ENCODE results near the gene POLR1G. TPM values are rescaled to one million over a fixed set of nuclear protein-coding genes. Genes with fewer than 3 reads are reported as not detected.

Gene POLR1G
- polyA plus RNA-seq, 1 of the 3 experiments (the other 2 are of a cell fraction) = 11.9 TPM

- H3K4me3 ChIP-seq (ENCODE audit: low read depth in 2 of 2, low read length in 1 of 2) = no peak overlapping the region
Measured at GRCh38 chr19:45385392-45386221, 20.8 kb upstream of the POLR1G start.

GRCh38 chr19:45391346-45391745 lies 15.1 kb upstream of the POLR1G start:
- H3F3A ChIP-seq (replicated peaks; ENCODE audit: insufficient read depth) = peaks cover 9% of the 10 kb centered on the region
- CTCF ChIA-PET = interaction anchor here (0.6 kb wide), 1 partner anchor 11 kb away, joined by 3 read pairs; no protein-coding TSS in a partner anchor

More at GRCh38 chr19:45385392-45386221, 20.8 kb upstream of the POLR1G start:
- H3K9me2 ChIP-seq = no peaks in the 10 kb centered on the region
- WGBS (ENCODE audit: low lambda C conversion rate) = 66% methylated on average over 56 of the region's 75 CpGs
- H3K27me3 ChIP-seq (ENCODE audit: insufficient read depth) = no peaks in the 10 kb centered on the region
- H4K20me1 ChIP-seq (ENCODE audit: insufficient read depth) = no peaks in the 10 kb centered on the region
- DNase-seq = peak; percentile 57
- H3K27ac ChIP-seq (ENCODE audit: low read depth in 2 of 2, low read length in 1 of 2) = no peak overlapping the region
- H3K79me2 ChIP-seq (ENCODE audit: insufficient read depth) = no peaks in the 10 kb centered on the region
- H3K9ac ChIP-seq = no peak overlapping the region
- ChIA-PET CTCF (interaction anchor here (1.1 to 2.1 kb wide), 4 partner anchors 12 to 100 kb away, joined by 3 to 4 read pairs (median 4); partner anchors contain the start of gene PPP1R13L), POLR2A (no interaction called here)
- no peak overlapping the region for H3K4me2 ChIP-seq
- no peaks in the 10 kb centered on the region for H3K9me3 ChIP-seq
- peaks cover 18% of the 10 kb centered on the region for H3F3A ChIP-seq (replicated peaks; ENCODE audit: insufficient read depth)
- TF ChIP-seq SIN3A (IDR thresholded peaks at IDR 0.05; ENCODE audit: borderline replicate concordance, low read depth, low read length) = no peak
- TF ChIP-seq FOXM1 (IDR thresholded peaks at IDR 0.05; ENCODE audit: low read depth) = no peak
- no peak for TF ChIP-seq TCF12 (IDR thresholded peaks at IDR 0.05)
- no peak for TF ChIP-seq PBX3 (IDR thresholded peaks at IDR 0.05)
- TF ChIP-seq EZH2phosphoT487 (IDR thresholded peaks at IDR 0.05; ENCODE audit: borderline replicate concordance, low read depth) = no peak
- no peak for TF ChIP-seq JUND (IDR thresholded peaks at IDR 0.05)
- TF ChIP-seq CHD2 (IDR thresholded peaks at IDR 0.05; ENCODE audit: low read length, partially characterized antibody) = no peak
- TF ChIP-seq YY1 (IDR thresholded peaks at IDR 0.05; ENCODE audit: low read depth) = no peak
- no peak for TF ChIP-seq NRF1 (IDR thresholded peaks at IDR 0.05; ENCODE audit: low read depth, low read length)
- TF ChIP-seq USF2 (IDR thresholded peaks at IDR 0.05; ENCODE audit: borderline replicate concordance, low read depth, low read length) = no peak
- no peak for TF ChIP-seq GATA2 (CRISPR knock-in tag; IDR thresholded peaks at IDR 0.05)
- no peak for TF ChIP-seq NFIC (IDR thresholded peaks at IDR 0.05; ENCODE audit: borderline replicate concordance)
- no peak for TF ChIP-seq RFX5 (IDR thresholded peaks at IDR 0.05; ENCODE audit: low read length)
- no peak for TF ChIP-seq FOSL2 (IDR thresholded peaks at IDR 0.05; ENCODE audit: borderline replicate concordance, low read depth)
- no peak for TF ChIP-seq ELF1 (IDR thresholded peaks at IDR 0.05)
- no peak for TF ChIP-seq TAF1 (IDR thresholded peaks at IDR 0.05; ENCODE audit: borderline replicate concordance, low read depth, low read length)
- no peak overlapping the region for H2AFZ ChIP-seq (ENCODE audit: low read depth)
- H3K36me3 ChIP-seq (replicated peaks in 1 of 2; ENCODE audit: control insufficient read depth in 1 of 2, insufficient read depth in 2 of 2, low read length in 1 of 2) = peaks cover 0 to 11% of the 10 kb centered on the region in 2 experiments
- peaks cover 0 to 7% of the 10 kb centered on the region in 2 experiments; a peak in 1 of 4 replicates for H3K4me1 ChIP-seq (ENCODE audit: control insufficient read depth in 1 of 2, insufficient read depth in 2 of 2, low read depth in 1 of 2, low read length in 1 of 2)

More at GRCh38 chr19:45391346-45391745, 15.1 kb upstream of the POLR1G start:
- Histone ChIP-seq H3K27ac (ENCODE audit: low read depth in 2 of 2, low read length in 1 of 2) (no peak overlapping the region), H3K36me3 (replicated peaks in 1 of 2; ENCODE audit: control insufficient read depth in 1 of 2, insufficient read depth in 2 of 2, low read length in 1 of 2) (peaks cover 0 to 8% of the 10 kb centered on the region in 2 experiments), H3K4me2 (no peak overlapping the region), H3K9me2 (no peaks in the 10 kb centered on the region), H3K27me3 (ENCODE audit: insufficient read depth) (no peaks in the 10 kb centered on the region), H3K4me3 (ENCODE audit: low read depth in 2 of 2, low read length in 1 of 2) (no peak overlapping the region), H4K20me1 (ENCODE audit: insufficient read depth) (no peaks in the 10 kb centered on the region), H3K9ac (no peak overlapping the region), H2AFZ (ENCODE audit: low read depth) (no peak overlapping the region), H3K79me2 (ENCODE audit: insufficient read depth) (no peaks in the 10 kb centered on the region), H3K9me3 (no peaks in the 10 kb centered on the region), H3K4me1 (ENCODE audit: control insufficient read depth in 1 of 2, insufficient read depth in 2 of 2, low read depth in 1 of 2, low read length in 1 of 2) (no peaks in the 10 kb centered on the region; a peak in 1 of 4 replicates)
- DNase-seq = peak; percentile 71
- POLR2A ChIA-PET = interaction anchor here (0.6 kb wide), 1 partner anchor 183 kb away, joined by 3 read pairs; no protein-coding TSS in a partner anchor
- 62% methylated on average over 3 of the region's 3 CpGs for WGBS (ENCODE audit: low lambda C conversion rate)
- TF ChIP-seq REST (IDR thresholded peaks at IDR 0.05; ENCODE audit: low read depth, low read length) = no peak
- no peak for TF ChIP-seq FOXJ3 (CRISPR knock-in tag; IDR thresholded peaks at IDR 0.05)
- TF ChIP-seq JUND (IDR thresholded peaks at IDR 0.05) = no peak
- no peak for TF ChIP-seq USF1 (IDR thresholded peaks at IDR 0.05; ENCODE audit: borderline replicate concordance, low read depth)
- TF ChIP-seq CHD2 (IDR thresholded peaks at IDR 0.05; ENCODE audit: low read length, partially characterized antibody) = no peak
